HG03432 (cell line): Measurements from ENCODE around the gene OXT.
"Not testable (repeated sequence)": the region's sequence is repeated elsewhere in the genome, so short reads cannot be mapped to it uniquely, and the experiment has no call there.

Experiments used
- ATAC-seq: cut with Tn5 transposase; IDR thresholded peaks from one replicate; pipeline ENCODE4 v1.9.1; 2021; ENCODE audit warnings: mild to moderate bottlenecking, moderate library complexity; ENCODE audit not compliant: unreplicated experiment

OXT gene

GRCh38 chr20:3071610-3072529, at the start of gene OXT:
TSS of gene OXT (plus strand) at chr20:3071620. CDS start at chr20:3071656, 36 bp downstream.
- no peak for ATAC-seq

- no peak for ATAC-seq
Observed at GRCh38 chr20:3021777-3022176, 49.6 kb upstream of the OXT start.

GRCh38 chr20:3022559-3023490, 48.6 kb upstream of the OXT start:
- not testable (repeated sequence) for ATAC-seq

- no peak for ATAC-seq
Observed at GRCh38 chr20:3027987-3028386, 43.4 kb upstream of the OXT start.

GRCh38 chr20:3031524-3032147, 39.8 kb upstream of the OXT start:
- no peak for ATAC-seq

GRCh38 chr20:3032624-3033023, 38.8 kb upstream of the OXT start:
- no peak for ATAC-seq

- no peak for ATAC-seq
Observed at GRCh38 chr20:3037654-3038053, 33.8 kb upstream of the OXT start.

GRCh38 chr20:3038454-3038853, 33.0 kb upstream of the OXT start:
- ATAC-seq: no peak

- ATAC-seq: no peak
Observed at GRCh38 chr20:3039426-3039825, 32.0 kb upstream of the OXT start.

- no peak for ATAC-seq
Observed at GRCh38 chr20:3040086-3040485, 31.3 kb upstream of the OXT start.

GRCh38 chr20:3041854-3042409, 29.5 kb upstream of the OXT start:
- ATAC-seq: no peak

GRCh38 chr20:3042625-3043024, 28.8 kb upstream of the OXT start:
- no peak for ATAC-seq

- ATAC-seq: no peak
Observed at GRCh38 chr20:3043322-3043721, 28.1 kb upstream of the OXT start, which contains the start of gene GNRH2. TSS of gene GNRH2 (plus strand) at chr20:3043622. CDS start at chr20:3044415, 793 bp downstream.

GRCh38 chr20:3044336-3044965, 27.0 kb upstream of the OXT start:
- no peak for ATAC-seq

- peak; percentile 46 for ATAC-seq
Observed at GRCh38 chr20:3045042-3045815, 26.2 kb upstream of the OXT start.

GRCh38 chr20:3045816-3046676, 25.4 kb upstream of the OXT start, which contains the start of gene MRPS26:
TSS of gene MRPS26 (plus strand) at chr20:3046052. CDS start at chr20:3046069, 17 bp downstream.
- peak; percentile 94 for ATAC-seq

- no peak for ATAC-seq
Observed at GRCh38 chr20:3046677-3047462, 24.6 kb upstream of the OXT start.
